Measurements from ENCODE around the gene PSENEN.
A peak's percentile ranks its signal among the peaks of the same experiment; 100 is the strongest.
"Not testable (repeated sequence)": the region's sequence is repeated elsewhere in the genome, so short reads cannot be mapped to it uniquely, and the experiment has no call there.

Gene PSENEN

DNA sequence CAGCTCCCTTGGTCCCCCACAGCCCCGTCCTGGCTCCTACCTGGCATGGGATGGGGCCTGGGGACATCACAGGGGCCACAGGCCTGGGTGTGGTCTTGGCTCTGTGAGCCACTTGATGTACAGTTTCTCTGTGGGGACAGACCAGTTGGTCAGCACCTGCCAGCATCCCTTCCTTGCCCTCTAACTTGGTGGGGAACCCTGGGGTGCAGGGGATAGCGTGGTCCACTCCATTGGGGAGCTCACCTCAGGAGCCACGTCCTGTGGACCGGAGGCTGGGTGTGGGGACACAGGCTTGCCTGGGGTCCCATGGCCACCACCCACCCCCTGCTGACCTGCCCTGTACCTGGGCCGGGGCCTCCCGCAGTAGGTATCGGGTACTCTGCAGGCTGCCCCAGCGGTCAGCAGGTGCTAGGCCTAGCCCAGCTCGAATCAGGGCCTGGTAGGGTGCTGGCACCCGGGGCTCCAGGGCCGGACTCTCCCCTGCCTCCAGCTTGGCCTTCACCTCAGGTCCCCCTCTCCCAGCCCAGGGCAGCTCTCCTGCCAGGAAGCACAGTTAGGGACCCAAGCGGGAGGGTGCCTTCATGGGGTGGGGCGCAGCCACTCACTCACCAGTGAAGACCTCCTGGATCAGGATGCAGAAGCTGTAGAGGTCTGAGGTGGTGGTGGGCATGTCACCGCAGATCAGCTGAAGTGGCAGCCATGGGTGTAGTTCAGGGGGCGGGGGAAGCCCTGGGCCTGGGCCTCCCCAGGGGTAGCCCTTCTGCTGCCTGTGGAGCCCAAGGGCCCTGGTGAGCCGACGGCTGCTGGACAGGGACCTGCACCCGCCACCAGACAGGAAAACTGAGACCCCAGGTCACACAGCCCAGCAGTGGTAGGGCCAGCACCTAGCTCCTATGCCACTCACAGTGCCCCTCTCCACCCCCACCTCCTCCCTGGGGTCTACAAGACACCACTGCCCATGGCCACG lies 44.8 kb downstream of the PSENEN start:
- no peak for DNase-seq

- peak; percentile 91 for DNase-seq
These were observed 45.7 kb downstream of the PSENEN start for GRCh38 chr19:35790981-35791813.

DNA sequence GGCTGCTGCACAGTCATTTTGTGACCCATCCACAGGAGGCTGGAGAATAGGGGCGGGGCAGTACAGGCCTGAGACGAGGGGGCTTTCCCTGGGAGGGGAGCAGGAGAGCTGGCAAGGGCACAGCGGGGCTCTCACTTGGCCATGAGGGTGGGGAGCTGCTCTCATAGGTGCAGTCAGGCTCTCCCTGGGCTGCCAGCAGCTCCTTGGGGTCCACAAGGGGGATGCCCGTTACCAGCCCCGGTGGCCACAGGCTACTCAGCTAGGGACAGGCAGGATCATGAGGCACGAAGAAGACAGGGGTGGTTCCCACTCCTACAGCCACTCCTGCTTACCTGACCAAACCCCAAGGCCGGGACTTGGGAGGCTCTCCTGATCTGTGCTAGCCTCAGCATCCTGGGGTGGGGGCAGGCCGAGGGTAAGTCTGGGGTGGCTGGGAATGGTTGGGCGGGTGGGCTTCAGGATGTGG lies 46.4 kb downstream of the PSENEN start:
- no peak for DNase-seq

GRCh38 chr19:35792312-35792711 lies 46.9 kb downstream of the PSENEN start:
- no peak for DNase-seq

DNA sequence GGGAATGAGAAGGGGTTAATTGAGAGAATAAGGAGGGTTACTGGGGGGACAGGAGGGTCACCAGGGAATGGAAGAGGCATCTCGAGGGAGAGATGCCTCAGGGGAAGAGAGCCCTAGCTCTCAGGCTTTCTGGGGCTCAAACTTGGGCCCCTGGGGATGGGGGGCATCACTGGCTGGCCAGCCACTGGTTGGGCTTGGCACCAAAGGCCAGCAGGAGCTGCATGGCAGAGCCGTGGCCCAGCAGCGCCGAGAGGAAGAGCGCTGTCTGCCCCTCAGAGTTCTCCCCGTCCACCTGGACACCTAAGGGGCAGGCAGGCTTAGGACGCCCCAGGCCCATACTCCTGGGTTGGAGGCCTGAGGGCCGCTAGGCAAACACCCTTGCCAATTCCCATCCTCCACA lies 47.4 kb downstream of the PSENEN start:
- no peak for DNase-seq

- DNase-seq, result no peak
These were observed 48.1 kb downstream of the PSENEN start for GRCh38 chr19:35793381-35794165.

- DNase-seq, result not testable (repeated sequence)
These were observed 50.1 kb downstream of the PSENEN start for GRCh38 chr19:35795564-35795963.
